Muscle of arm (tissue), 12 donors: ENCODE measurements around the gene PNKD. TPM values are rescaled to one million over a fixed set of nuclear protein-coding genes. Genes with fewer than 3 reads are reported as not detected.

Experiments used
- DNase-seq: peaks from one replicate; pipeline ENCODE4 v3.0.0-alpha.2; 2013
- polyA plus RNA-seq, 12 donors: library from polyadenylated mRNA; unstranded; fragments of 120-200 nt; gene quantifications; one replicate each; pipeline ENCODE4 v1.2.1, GENCODE V29; 2013; ENCODE audit not compliant: insufficient read length in 12 of 12

Gene PNKD
- polyA plus RNA-seq, 12 donors: 38.8 to 123 (median 42.4) TPM; not detected in 1

GRCh38 chr2:218367415-218368149 lies 97.3 kb downstream of the PNKD start:
- peak; percentile 81 for DNase-seq

- no peak for DNase-seq
Observed at GRCh38 chr2:218368150-218368528, 97.8 kb downstream of the PNKD start.

GRCh38 chr2:218368621-218369153 lies 98.4 kb downstream of the PNKD start:
- no peak for DNase-seq

GRCh38 chr2:218369330-218369729 lies 99.0 kb downstream of the PNKD start:
- no peak for DNase-seq

- no peak for DNase-seq
Observed at GRCh38 chr2:218370410-218371063, 100.2 kb downstream of the PNKD start.

GRCh38 chr2:218371983-218372350 lies 101.6 kb downstream of the PNKD start:
- DNase-seq: no peak

- DNase-seq: no peak
Observed at GRCh38 chr2:218374795-218375194, 104.5 kb downstream of the PNKD start.

GRCh38 chr2:218375212-218375611 lies 104.9 kb downstream of the PNKD start:
- DNase-seq: no peak

GRCh38 chr2:218378053-218378452 lies 107.7 kb downstream of the PNKD start:
- no peak for DNase-seq

- DNase-seq: no peak
Observed at GRCh38 chr2:218381916-218382366, 111.6 kb downstream of the PNKD start, which contains the start of gene SLC11A1. SLC11A1 (plus strand) TSS chr2:218382273; CDS start chr2:218382369, 96 bp downstream.

- no peak for DNase-seq
Observed at GRCh38 chr2:218382785-218383184, 112.5 kb downstream of the PNKD start.

- no peak for DNase-seq
Observed at GRCh38 chr2:218383892-218384519, 113.7 kb downstream of the PNKD start.

- no peak for DNase-seq
Observed at GRCh38 chr2:218384975-218385374, 114.7 kb downstream of the PNKD start.

- no peak for DNase-seq
Observed at GRCh38 chr2:218386505-218387368, 116.4 kb downstream of the PNKD start.

GRCh38 chr2:218387369-218388194 lies 117.3 kb downstream of the PNKD start:
- DNase-seq: no peak

GRCh38 chr2:218389333-218390150 lies 119.2 kb downstream of the PNKD start:
- DNase-seq: no peak

GRCh38 chr2:218391202-218391601 lies 120.9 kb downstream of the PNKD start:
- DNase-seq: no peak

GRCh38 chr2:218392459-218392858 lies 122.1 kb downstream of the PNKD start:
- DNase-seq: no peak

- no peak for DNase-seq
Observed at GRCh38 chr2:218392891-218393462, 122.7 kb downstream of the PNKD start.
